ENCODE data around the gene DEDD2.

The DEDD2 gene

GRCh38 chr19:42212886-42213285 is 4.6 kb downstream of the DEDD2 start:
- H2AK5ac ChIP-seq (ENCODE audit: low read length): no peak overlapping the region
- H3K56ac ChIP-seq (ENCODE audit: low read length): no peak overlapping the region
- no peak overlapping the region for H4K5ac ChIP-seq (ENCODE audit: low read length)
- no peak overlapping the region for H3K9ac ChIP-seq (ENCODE audit: low read length)
- no peaks in the 10 kb centered on the region for H3K27me3 ChIP-seq (ENCODE audit: insufficient read depth, low read length, poor library complexity)
- no peak overlapping the region for H2BK15ac ChIP-seq (replicated peaks; ENCODE audit: low read depth)
- no peak overlapping the region for H3K4me2 ChIP-seq (ENCODE audit: low read length)
- H3K23ac ChIP-seq (ENCODE audit: low read length): no peak overlapping the region
- peaks cover 1% of the 10 kb centered on the region for H3K4me1 ChIP-seq (ENCODE audit: control insufficient read depth, low read depth, low read length)
- peaks cover 24% of the 10 kb centered on the region for H3K79me1 ChIP-seq (ENCODE audit: low read length)
- DNase-seq: no peak
- peaks cover 26% of the 10 kb centered on the region for H3K79me2 ChIP-seq (ENCODE audit: control insufficient read depth, insufficient read depth, low read length)
- no peak overlapping the region for H3K4me3 ChIP-seq (ENCODE audit: low read length)
- no peak overlapping the region for H2BK5ac ChIP-seq (ENCODE audit: low read length)
- WGBS (ENCODE audit: extremely low coverage, insufficient coverage, low lambda C conversion rate): no CpG with 5 or more reads among the region's 1 CpG
- no peak overlapping the region for H4K8ac ChIP-seq (ENCODE audit: low read depth, low read length)
- H3K4ac ChIP-seq (ENCODE audit: low read depth, low read length): no peak overlapping the region
- no peak overlapping the region for H3K18ac ChIP-seq (ENCODE audit: low read length)
- H2BK120ac ChIP-seq (ENCODE audit: low read depth, low read length): no peak overlapping the region
- peaks cover 7% of the 10 kb centered on the region for H3K36me3 ChIP-seq (ENCODE audit: control insufficient read depth, insufficient read depth, low read length)
- H3K27ac ChIP-seq (ENCODE audit: low read depth, low read length): no peak overlapping the region

DNA sequence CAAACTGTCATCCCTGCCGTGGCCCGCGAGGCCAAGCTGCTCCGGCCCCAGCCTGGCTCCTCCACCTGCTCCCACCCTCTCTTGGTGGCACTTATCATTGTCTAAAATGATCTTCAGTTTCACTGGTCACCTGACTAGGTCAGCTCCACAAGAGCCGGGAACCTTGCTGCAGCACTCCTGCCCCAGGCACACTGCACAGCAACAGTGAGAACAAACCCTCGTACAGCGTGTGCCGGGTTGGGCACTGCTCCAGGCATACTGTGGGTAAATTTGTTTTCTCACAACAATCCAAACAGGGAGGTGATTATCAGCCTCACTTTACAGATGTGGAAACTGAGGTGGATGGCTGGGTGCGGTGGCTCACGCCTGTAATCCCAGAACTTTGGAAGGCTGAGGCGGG is 8.9 kb downstream of the DEDD2 start:
- H3K27me3 ChIP-seq (ENCODE audit: insufficient read depth, low read length, poor library complexity): no peaks in the 10 kb centered on the region
- peaks cover 6% of the 10 kb centered on the region for H3K79me2 ChIP-seq (ENCODE audit: control insufficient read depth, insufficient read depth, low read length)
- H3K79me1 ChIP-seq (ENCODE audit: low read length): peaks cover 16% of the 10 kb centered on the region
- no peak overlapping the region for H3K27ac ChIP-seq (ENCODE audit: low read depth, low read length)
- H3K18ac ChIP-seq (ENCODE audit: low read length): no peak overlapping the region
- no peak overlapping the region for H4K8ac ChIP-seq (ENCODE audit: low read depth, low read length)
- H2BK15ac ChIP-seq (replicated peaks; ENCODE audit: low read depth): no peak overlapping the region
- no peak overlapping the region for H2BK120ac ChIP-seq (ENCODE audit: low read depth, low read length)
- no CpG with 5 or more reads among the region's 11 CpGs for WGBS (ENCODE audit: extremely low coverage, insufficient coverage, low lambda C conversion rate)
- H2BK5ac ChIP-seq (ENCODE audit: low read length): no peak overlapping the region
- no peak overlapping the region for H3K4ac ChIP-seq (ENCODE audit: low read depth, low read length)
- no peak overlapping the region for H3K56ac ChIP-seq (ENCODE audit: low read length)
- no peak overlapping the region for H3K23ac ChIP-seq (ENCODE audit: low read length)
- peaks cover 11% of the 10 kb centered on the region for H3K36me3 ChIP-seq (ENCODE audit: control insufficient read depth, insufficient read depth, low read length)
- no peaks in the 10 kb centered on the region for H3K4me1 ChIP-seq (ENCODE audit: control insufficient read depth, low read depth, low read length)
- DNase-seq: no peak
- no peak overlapping the region for H4K5ac ChIP-seq (ENCODE audit: low read length)
- no peak overlapping the region for H3K9ac ChIP-seq (ENCODE audit: low read length)
- no peak overlapping the region for H2AK5ac ChIP-seq (ENCODE audit: low read length)
- H3K4me3 ChIP-seq (ENCODE audit: low read length): no peak overlapping the region
- H3K4me2 ChIP-seq (ENCODE audit: low read length): no peak overlapping the region

- H2BK120ac ChIP-seq (ENCODE audit: low read depth, low read length): no peak overlapping the region
- no peak overlapping the region for H3K4me2 ChIP-seq (ENCODE audit: low read length)
- no peak overlapping the region for H2AK5ac ChIP-seq (ENCODE audit: low read length)
- no peak overlapping the region for H3K27ac ChIP-seq (ENCODE audit: low read depth, low read length)
- no peak overlapping the region for H3K9ac ChIP-seq (ENCODE audit: low read length)
- H3K18ac ChIP-seq (ENCODE audit: low read length): no peak overlapping the region
- H4K5ac ChIP-seq (ENCODE audit: low read length): no peak overlapping the region
- no peak overlapping the region for H2BK5ac ChIP-seq (ENCODE audit: low read length)
- H3K4me1 ChIP-seq (ENCODE audit: control insufficient read depth, low read depth, low read length): no peaks in the 10 kb centered on the region
- H3K79me2 ChIP-seq (ENCODE audit: control insufficient read depth, insufficient read depth, low read length): peaks cover under 1% of the 10 kb centered on the region
- H4K8ac ChIP-seq (ENCODE audit: low read depth, low read length): no peak overlapping the region
- no peaks in the 10 kb centered on the region for H3K27me3 ChIP-seq (ENCODE audit: insufficient read depth, low read length, poor library complexity)
- H3K79me1 ChIP-seq (ENCODE audit: low read length): peaks cover 14% of the 10 kb centered on the region
- no peak overlapping the region for H3K23ac ChIP-seq (ENCODE audit: low read length)
- peaks cover 11% of the 10 kb centered on the region for H3K36me3 ChIP-seq (ENCODE audit: control insufficient read depth, insufficient read depth, low read length)
- no peak overlapping the region for H3K4ac ChIP-seq (ENCODE audit: low read depth, low read length)
- no peak overlapping the region for H2BK15ac ChIP-seq (replicated peaks; ENCODE audit: low read depth)
- no peak for DNase-seq
- WGBS (ENCODE audit: extremely low coverage, insufficient coverage, low lambda C conversion rate): no CpG with 5 or more reads among the region's 6 CpGs
- H3K4me3 ChIP-seq (ENCODE audit: low read length): no peak overlapping the region
- H3K56ac ChIP-seq (ENCODE audit: low read length): no peak overlapping the region
Measured at GRCh38 chr19:42207767-42208271, 9.7 kb downstream of the DEDD2 start.

GRCh38 chr19:42206871-42207755 is 10.4 kb downstream of the DEDD2 start:
- Histone ChIP-seq H3K36me3 (ENCODE audit: control insufficient read depth, insufficient read depth, low read length) (peaks cover 11% of the 10 kb centered on the region), H2BK120ac (ENCODE audit: low read depth, low read length) (no peak overlapping the region), H3K56ac (ENCODE audit: low read length) (no peak overlapping the region), H3K79me2 (ENCODE audit: control insufficient read depth, insufficient read depth, low read length) (no peaks in the 10 kb centered on the region), H3K4me1 (ENCODE audit: control insufficient read depth, low read depth, low read length) (no peaks in the 10 kb centered on the region), H3K23ac (ENCODE audit: low read length) (no peak overlapping the region), H2AK5ac (ENCODE audit: low read length) (no peak overlapping the region), H3K27ac (ENCODE audit: low read depth, low read length) (no peak overlapping the region), H4K5ac (ENCODE audit: low read length) (no peak overlapping the region), H3K79me1 (ENCODE audit: low read length) (peaks cover 19% of the 10 kb centered on the region), H3K4me2 (ENCODE audit: low read length) (no peak overlapping the region), H3K9ac (ENCODE audit: low read length) (no peak overlapping the region), H3K18ac (ENCODE audit: low read length) (no peak overlapping the region), H3K4ac (ENCODE audit: low read depth, low read length) (no peak overlapping the region), H3K27me3 (ENCODE audit: insufficient read depth, low read length, poor library complexity) (no peaks in the 10 kb centered on the region), H3K4me3 (ENCODE audit: low read length) (no peak overlapping the region), H2BK15ac (replicated peaks; ENCODE audit: low read depth) (no peak overlapping the region), H4K8ac (ENCODE audit: low read depth, low read length) (no peak overlapping the region), H2BK5ac (ENCODE audit: low read length) (no peak overlapping the region)
- WGBS (ENCODE audit: extremely low coverage, insufficient coverage, low lambda C conversion rate): no CpG with 5 or more reads among the region's 14 CpGs
- no peak for DNase-seq

GRCh38 chr19:42204664-42205063 is 12.8 kb downstream of the DEDD2 start:
- no CpG with 5 or more reads among the region's 6 CpGs for WGBS (ENCODE audit: extremely low coverage, insufficient coverage, low lambda C conversion rate)

More at GRCh38 chr19:42204664-42205063, 12.8 kb downstream of the DEDD2 start:
- peaks cover 22% of the 10 kb centered on the region for H3K79me1 ChIP-seq (ENCODE audit: low read length)
- H2BK5ac ChIP-seq (ENCODE audit: low read length): no peak overlapping the region
- no peaks in the 10 kb centered on the region for H3K79me2 ChIP-seq (ENCODE audit: control insufficient read depth, insufficient read depth, low read length)
- H4K8ac ChIP-seq (ENCODE audit: low read depth, low read length): no peak overlapping the region
- no peak overlapping the region for H3K56ac ChIP-seq (ENCODE audit: low read length)
- DNase-seq: no peak
- H3K23ac ChIP-seq (ENCODE audit: low read length): no peak overlapping the region
- no peak overlapping the region for H3K9ac ChIP-seq (ENCODE audit: low read length)
- H3K4me3 ChIP-seq (ENCODE audit: low read length): no peak overlapping the region
- H3K4me2 ChIP-seq (ENCODE audit: low read length): no peak overlapping the region
- H3K27me3 ChIP-seq (ENCODE audit: insufficient read depth, low read length, poor library complexity): no peaks in the 10 kb centered on the region
- no peak overlapping the region for H3K27ac ChIP-seq (ENCODE audit: low read depth, low read length)
- no peak overlapping the region for H3K4ac ChIP-seq (ENCODE audit: low read depth, low read length)
- H3K4me1 ChIP-seq (ENCODE audit: control insufficient read depth, low read depth, low read length): no peaks in the 10 kb centered on the region
- H2AK5ac ChIP-seq (ENCODE audit: low read length): no peak overlapping the region
- H3K18ac ChIP-seq (ENCODE audit: low read length): no peak overlapping the region
- no peak overlapping the region for H2BK15ac ChIP-seq (replicated peaks; ENCODE audit: low read depth)
- no peak overlapping the region for H4K5ac ChIP-seq (ENCODE audit: low read length)
- H3K36me3 ChIP-seq (ENCODE audit: control insufficient read depth, insufficient read depth, low read length): peaks cover 9% of the 10 kb centered on the region
- no peak overlapping the region for H2BK120ac ChIP-seq (ENCODE audit: low read depth, low read length)

Data from mesendoderm (in vitro differentiated cells).